ENCODE results near the gene PLXNA2. TPM values are rescaled to one million over a fixed set of nuclear protein-coding genes. Genes with fewer than 3 reads are reported as not detected.

PLXNA2 gene
- total and polyA plus RNA-seq, 2 donors (not counting 3 experiments of a cell fraction or from before 2014, with no cell fraction given), result 42.6 to 229 TPM

DNA sequence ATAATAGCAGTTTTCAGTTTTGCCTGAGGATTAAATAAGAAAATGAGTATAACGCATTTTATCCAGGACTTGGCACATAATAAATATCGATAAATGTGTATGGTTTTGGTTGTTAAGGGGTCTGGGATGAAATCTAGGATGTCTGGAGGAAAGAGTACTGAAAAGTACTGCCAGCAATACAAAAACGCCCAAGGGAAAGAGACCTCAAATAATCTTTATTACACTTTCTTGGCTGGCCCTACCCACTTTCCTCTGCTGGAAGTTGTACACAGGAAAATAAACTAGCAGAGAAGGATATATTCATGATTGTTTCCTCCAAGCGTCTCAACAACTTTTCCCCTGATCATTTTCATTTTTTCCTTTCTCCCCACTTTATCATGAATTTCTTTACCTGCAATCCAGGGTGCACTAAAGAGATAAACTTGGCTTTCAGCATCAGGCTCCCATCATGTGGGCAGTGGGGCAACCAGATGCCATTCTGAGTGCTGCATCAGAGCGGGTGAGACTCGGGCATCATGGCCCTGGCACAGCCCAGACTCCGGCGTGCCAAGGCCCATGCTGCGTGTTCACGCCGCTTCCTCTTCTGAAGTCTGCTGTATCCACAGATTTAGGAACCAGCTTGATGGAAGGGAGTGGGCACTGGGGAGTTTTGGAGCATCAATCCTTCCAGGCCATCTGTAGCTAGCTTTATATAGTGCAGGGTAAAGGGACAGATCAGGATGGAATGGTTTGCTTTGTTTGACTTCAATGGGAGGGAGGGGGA, 35.8 kb upstream of the PLXNA2 start:
- Histone ChIP-seq H3K9me1 (replicated peaks; ENCODE audit: control insufficient read depth, extremely low read depth, insufficient read depth, low read length) (no peaks in the 10 kb centered on the region), H3K4me2 (ENCODE audit: insufficient read depth, low read length) (no peak overlapping the region), H3K9me3 (replicated peaks; ENCODE audit: control insufficient read depth, insufficient read depth, low read length) (no peaks in the 10 kb centered on the region), H3K4me3 (replicated peaks in 1 of 3; ENCODE audit: insufficient read depth in 1 of 3, low read depth in 1 of 3, low read length in 3 of 3) (no peak overlapping the region), H3K9ac (replicated peaks; ENCODE audit: extremely low read depth, insufficient read depth, low read length) (no peak overlapping the region), H3K27me3 (ENCODE audit: control insufficient read depth in 2 of 2, insufficient read depth in 2 of 2, low read length in 2 of 2) (peaks cover 26 to 34% of the 10 kb centered on the region in 2 experiments), H3K79me2 (ENCODE audit: control insufficient read depth, insufficient read depth, low read length) (no peaks in the 10 kb centered on the region), H4K20me1 (replicated peaks; ENCODE audit: control insufficient read depth, extremely low read depth, insufficient read depth, low read length) (no peaks in the 10 kb centered on the region), H3K27ac (ENCODE audit: insufficient read depth, low read depth, low read length) (no peak overlapping the region), H3K4me1 (ENCODE audit: control insufficient read depth, extremely low read depth, insufficient read depth, low read length) (no peaks in the 10 kb centered on the region), H2AFZ (ENCODE audit: low read depth, low read length) (no peak overlapping the region), H3K36me3 (ENCODE audit: control insufficient read depth in 2 of 2, extremely low read depth in 1 of 2, insufficient read depth in 2 of 2, low read length in 2 of 2) (no peaks in the 10 kb centered on the region)
- POLR2A ChIA-PET, result no interaction called here
- dilution Hi-C loops (cut with MboI; ENCODE audit: extremely low pct_ligation_motif_present, low sequenced_read_pairs), result no loop called here
- CTCF ChIA-PET, result no interaction called here
- no peak for FAIRE-seq
- intact Hi-C loops (cut with micrococcal nuclease), result no loop called here
- no peak for DNase-seq (ENCODE audit: low read depth, low spot score)
- no TSS peak for BruUV-seq (replicated peaks)
- TF ChIP-seq POLR2A (IDR thresholded peaks at IDR 0.05; ENCODE audit: low read depth, low read length), result no peak
- no peak for TF ChIP-seq POLR2AphosphoS5 (IDR thresholded peaks at IDR 0.05; ENCODE audit: insufficient read depth, low read depth, low read length)
- no peak for TF ChIP-seq MYC (IDR thresholded peaks at IDR 0.05; ENCODE audit: low read depth, low read length)
- TF ChIP-seq EZH2 (IDR thresholded peaks at IDR 0.05; ENCODE audit: borderline replicate concordance, low read depth, low read length, severe bottlenecking), result no peak
- TF ChIP-seq, protein P1, sequence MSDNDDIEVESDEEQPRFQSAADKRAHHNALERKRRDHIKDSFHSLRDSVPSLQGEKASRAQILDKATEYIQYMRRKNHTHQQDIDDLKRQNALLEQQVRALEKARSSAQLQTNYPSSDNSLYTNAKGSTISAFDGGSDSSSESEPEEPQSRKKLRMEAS (IDR thresholded peaks at IDR 0.05; ENCODE audit: insufficient read depth, insufficient read length), result no peak
- no peak for TF ChIP-seq GATA2 (IDR thresholded peaks at IDR 0.05; ENCODE audit: insufficient read depth, insufficient read length, low read depth, low read length)
- TF ChIP-seq FOS (IDR thresholded peaks at IDR 0.05; ENCODE audit: borderline replicate concordance, insufficient read depth, low read length), result no peak
- TF ChIP-seq JUN (IDR thresholded peaks at IDR 0.05; ENCODE audit: borderline replicate concordance, insufficient read depth, insufficient read length, low read depth), result no peak
